ENCODE measurements around the gene GLB1L2.

DNA sequence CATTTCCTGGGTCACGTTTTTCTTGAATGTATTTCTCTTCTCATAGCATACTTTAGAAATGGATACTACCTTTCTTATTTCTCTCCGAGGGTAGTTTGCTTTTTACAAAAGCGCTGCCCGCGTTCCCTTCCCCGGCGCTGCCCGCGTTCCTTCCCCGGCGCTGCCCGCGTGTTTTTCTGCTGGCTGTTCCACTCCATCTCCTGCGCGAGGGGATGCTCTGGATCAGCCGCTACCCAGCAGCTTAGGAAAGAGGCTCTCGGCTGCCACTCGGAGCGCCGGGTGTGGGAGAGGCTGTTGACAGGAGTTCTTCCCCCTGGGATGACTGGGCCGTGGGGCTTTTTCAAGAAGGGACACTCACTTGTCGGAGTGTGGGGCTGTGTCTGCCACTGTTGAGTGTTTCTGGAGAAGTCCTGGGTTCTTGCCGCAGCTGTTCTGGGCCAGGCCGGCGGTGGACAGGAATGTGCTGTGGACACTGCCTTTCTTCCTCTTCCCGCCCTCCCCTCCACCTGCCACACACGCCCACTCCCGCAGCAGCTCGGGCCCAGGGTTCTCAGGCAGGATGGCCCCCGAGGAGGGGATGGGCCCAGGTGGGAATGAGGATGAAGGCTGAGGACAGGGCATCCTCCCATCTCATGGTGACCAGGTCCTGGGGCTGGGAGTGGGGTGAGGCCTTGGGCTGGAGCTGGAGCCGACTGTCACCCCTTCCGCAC lies 30.6 kb downstream of the GLB1L2 start:
- TF ChIP-seq POLR2AphosphoS5 (IDR thresholded peaks at IDR 0.05; ENCODE audit: low read depth) (no peak), CTCF (conservative IDR thresholded peaks at IDR 0.05; ENCODE audit: low read depth in 2 of 2) (no peak), CREB1 (CRISPR knock-in tag; IDR thresholded peaks at IDR 0.05; ENCODE audit: low read depth) (no peak), EZH2phosphoT487 (IDR thresholded peaks at IDR 0.05; ENCODE audit: unreplicated experiment) (no peak), NANOG (IDR thresholded peaks at IDR 0.05; ENCODE audit: borderline replicate concordance) (no peak), EZH2 (IDR thresholded peaks at IDR 0.05; ENCODE audit: low read depth, unreplicated experiment) (no peak), ZNF114 (CRISPR knock-in tag; IDR thresholded peaks at IDR 0.05) (no peak), ZNF331 (CRISPR knock-in tag; IDR thresholded peaks at IDR 0.05; ENCODE audit: low read depth) (no peak), STAT1 (IDR thresholded peaks at IDR 0.05; ENCODE audit: unreplicated experiment) (no peak)
- TF ChIP-seq, protein P1, sequence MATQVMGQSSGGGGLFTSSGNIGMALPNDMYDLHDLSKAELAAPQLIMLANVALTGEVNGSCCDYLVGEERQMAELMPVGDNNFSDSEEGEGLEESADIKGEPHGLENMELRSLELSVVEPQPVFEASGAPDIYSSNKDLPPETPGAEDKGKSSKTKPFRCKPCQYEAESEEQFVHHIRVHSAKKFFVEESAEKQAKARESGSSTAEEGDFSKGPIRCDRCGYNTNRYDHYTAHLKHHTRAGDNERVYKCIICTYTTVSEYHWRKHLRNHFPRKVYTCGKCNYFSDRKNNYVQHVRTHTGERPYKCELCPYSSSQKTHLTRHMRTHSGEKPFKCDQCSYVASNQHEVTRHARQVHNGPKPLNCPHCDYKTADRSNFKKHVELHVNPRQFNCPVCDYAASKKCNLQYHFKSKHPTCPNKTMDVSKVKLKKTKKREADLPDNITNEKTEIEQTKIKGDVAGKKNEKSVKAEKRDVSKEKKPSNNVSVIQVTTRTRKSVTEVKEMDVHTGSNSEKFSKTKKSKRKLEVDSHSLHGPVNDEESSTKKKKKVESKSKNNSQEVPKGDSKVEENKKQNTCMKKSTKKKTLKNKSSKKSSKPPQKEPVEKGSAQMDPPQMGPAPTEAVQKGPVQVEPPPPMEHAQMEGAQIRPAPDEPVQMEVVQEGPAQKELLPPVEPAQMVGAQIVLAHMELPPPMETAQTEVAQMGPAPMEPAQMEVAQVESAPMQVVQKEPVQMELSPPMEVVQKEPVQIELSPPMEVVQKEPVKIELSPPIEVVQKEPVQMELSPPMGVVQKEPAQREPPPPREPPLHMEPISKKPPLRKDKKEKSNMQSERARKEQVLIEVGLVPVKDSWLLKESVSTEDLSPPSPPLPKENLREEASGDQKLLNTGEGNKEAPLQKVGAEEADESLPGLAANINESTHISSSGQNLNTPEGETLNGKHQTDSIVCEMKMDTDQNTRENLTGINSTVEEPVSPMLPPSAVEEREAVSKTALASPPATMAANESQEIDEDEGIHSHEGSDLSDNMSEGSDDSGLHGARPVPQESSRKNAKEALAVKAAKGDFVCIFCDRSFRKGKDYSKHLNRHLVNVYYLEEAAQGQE (IDR thresholded peaks at IDR 0.05; ENCODE audit: unreplicated experiment), result no peak
- TF ChIP-seq, protein P2, sequence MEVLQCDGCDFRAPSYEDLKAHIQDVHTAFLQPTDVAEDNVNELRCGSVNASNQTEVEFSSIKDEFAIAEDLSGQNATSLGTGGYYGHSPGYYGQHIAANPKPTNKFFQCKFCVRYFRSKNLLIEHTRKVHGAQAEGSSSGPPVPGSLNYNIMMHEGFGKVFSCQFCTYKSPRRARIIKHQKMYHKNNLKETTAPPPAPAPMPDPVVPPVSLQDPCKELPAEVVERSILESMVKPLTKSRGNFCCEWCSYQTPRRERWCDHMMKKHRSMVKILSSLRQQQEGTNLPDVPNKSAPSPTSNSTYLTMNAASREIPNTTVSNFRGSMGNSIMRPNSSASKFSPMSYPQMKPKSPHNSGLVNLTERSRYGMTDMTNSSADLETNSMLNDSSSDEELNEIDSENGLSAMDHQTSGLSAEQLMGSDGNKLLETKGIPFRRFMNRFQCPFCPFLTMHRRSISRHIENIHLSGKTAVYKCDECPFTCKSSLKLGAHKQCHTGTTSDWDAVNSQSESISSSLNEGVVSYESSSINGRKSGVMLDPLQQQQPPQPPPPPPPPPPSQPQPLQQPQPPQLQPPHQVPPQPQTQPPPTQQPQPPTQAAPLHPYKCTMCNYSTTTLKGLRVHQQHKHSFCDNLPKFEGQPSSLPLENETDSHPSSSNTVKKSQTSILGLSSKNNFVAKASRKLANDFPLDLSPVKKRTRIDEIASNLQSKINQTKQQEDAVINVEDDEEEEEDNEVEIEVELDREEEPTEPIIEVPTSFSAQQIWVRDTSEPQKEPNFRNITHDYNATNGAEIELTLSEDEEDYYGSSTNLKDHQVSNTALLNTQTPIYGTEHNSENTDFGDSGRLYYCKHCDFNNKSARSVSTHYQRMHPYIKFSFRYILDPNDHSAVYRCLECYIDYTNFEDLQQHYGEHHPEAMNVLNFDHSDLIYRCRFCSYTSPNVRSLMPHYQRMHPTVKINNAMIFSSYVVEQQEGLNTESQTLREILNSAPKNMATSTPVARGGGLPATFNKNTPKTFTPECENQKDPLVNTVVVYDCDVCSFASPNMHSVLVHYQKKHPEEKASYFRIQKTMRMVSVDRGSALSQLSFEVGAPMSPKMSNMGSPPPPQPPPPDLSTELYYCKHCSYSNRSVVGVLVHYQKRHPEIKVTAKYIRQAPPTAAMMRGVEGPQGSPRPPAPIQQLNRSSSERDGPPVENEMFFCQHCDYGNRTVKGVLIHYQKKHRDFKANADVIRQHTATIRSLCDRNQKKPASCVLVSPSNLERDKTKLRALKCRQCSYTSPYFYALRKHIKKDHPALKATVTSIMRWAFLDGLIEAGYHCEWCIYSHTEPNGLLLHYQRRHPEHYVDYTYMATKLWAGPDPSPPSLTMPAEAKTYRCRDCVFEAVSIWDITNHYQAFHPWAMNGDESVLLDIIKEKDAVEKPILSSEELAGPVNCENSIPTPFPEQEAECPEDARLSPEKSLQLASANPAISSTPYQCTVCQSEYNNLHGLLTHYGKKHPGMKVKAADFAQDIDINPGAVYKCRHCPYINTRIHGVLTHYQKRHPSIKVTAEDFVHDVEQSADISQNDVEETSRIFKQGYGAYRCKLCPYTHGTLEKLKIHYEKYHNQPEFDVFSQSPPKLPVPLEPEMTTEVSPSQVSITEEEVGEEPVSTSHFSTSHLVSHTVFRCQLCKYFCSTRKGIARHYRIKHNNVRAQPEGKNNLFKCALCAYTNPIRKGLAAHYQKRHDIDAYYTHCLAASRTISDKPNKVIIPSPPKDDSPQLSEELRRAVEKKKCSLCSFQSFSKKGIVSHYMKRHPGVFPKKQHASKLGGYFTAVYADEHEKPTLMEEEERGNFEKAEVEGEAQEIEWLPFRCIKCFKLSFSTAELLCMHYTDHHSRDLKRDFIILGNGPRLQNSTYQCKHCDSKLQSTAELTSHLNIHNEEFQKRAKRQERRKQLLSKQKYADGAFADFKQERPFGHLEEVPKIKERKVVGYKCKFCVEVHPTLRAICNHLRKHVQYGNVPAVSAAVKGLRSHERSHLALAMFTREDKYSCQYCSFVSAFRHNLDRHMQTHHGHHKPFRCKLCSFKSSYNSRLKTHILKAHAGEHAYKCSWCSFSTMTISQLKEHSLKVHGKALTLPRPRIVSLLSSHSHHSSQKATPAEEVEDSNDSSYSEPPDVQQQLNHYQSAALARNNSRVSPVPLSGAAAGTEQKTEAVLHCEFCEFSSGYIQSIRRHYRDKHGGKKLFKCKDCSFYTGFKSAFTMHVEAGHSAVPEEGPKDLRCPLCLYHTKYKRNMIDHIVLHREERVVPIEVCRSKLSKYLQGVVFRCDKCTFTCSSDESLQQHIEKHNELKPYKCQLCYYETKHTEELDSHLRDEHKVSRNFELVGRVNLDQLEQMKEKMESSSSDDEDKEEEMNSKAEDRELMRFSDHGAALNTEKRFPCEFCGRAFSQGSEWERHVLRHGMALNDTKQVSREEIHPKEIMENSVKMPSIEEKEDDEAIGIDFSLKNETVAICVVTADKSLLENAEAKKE (CRISPR knock-in tag; IDR thresholded peaks at IDR 0.05), result no peak

All from GM23338 (cell line).